ENCODE results near the gene CLRN2. TPM values are rescaled to one million over a fixed set of nuclear protein-coding genes. Genes with fewer than 3 reads are reported as not detected.

The CLRN2 gene
- total RNA-seq, 3 donors from 2014 or later (not counting 1 experiment from before 2014, with no cell fraction given): not detected

- TF ChIP-seq, protein P1, sequence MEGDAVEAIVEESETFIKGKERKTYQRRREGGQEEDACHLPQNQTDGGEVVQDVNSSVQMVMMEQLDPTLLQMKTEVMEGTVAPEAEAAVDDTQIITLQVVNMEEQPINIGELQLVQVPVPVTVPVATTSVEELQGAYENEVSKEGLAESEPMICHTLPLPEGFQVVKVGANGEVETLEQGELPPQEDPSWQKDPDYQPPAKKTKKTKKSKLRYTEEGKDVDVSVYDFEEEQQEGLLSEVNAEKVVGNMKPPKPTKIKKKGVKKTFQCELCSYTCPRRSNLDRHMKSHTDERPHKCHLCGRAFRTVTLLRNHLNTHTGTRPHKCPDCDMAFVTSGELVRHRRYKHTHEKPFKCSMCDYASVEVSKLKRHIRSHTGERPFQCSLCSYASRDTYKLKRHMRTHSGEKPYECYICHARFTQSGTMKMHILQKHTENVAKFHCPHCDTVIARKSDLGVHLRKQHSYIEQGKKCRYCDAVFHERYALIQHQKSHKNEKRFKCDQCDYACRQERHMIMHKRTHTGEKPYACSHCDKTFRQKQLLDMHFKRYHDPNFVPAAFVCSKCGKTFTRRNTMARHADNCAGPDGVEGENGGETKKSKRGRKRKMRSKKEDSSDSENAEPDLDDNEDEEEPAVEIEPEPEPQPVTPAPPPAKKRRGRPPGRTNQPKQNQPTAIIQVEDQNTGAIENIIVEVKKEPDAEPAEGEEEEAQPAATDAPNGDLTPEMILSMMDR (IDR thresholded peaks at IDR 0.05): no peak
- no peaks in the 10 kb centered on the region for H3K4me1 Mint-ChIP-seq
- no peak for ATAC-seq
- Histone ChIP-seq H3K4me1 (ENCODE audit: control insufficient read depth, insufficient read depth, low read length) (no peaks in the 10 kb centered on the region), H3K27ac (ENCODE audit: low read length) (no peak overlapping the region), H3K27me3 (ENCODE audit: control insufficient read depth, insufficient read depth, low read length) (no peaks in the 10 kb centered on the region), H3K4me3 (ENCODE audit: low read length) (no peak overlapping the region), H3K9me3 (ENCODE audit: control insufficient read depth, insufficient read depth, low read length) (no peaks in the 10 kb centered on the region), H3K36me3 (ENCODE audit: control insufficient read depth, insufficient read depth, low read length) (no peaks in the 10 kb centered on the region)
- intact Hi-C loops (cut with micrococcal nuclease): no loop called here
- DNase-seq: no peak
- no peak overlapping the region for H3K27ac Mint-ChIP-seq
- WGBS (ENCODE audit: insufficient coverage): 89% methylated on average over 6 of the region's 6 CpGs
- no peaks in the 10 kb centered on the region for H3K36me3 Mint-ChIP-seq
- no peak overlapping the region for H3K4me3 Mint-ChIP-seq
- H3K9me3 Mint-ChIP-seq: no peaks in the 10 kb centered on the region
- H3K27me3 Mint-ChIP-seq (ENCODE audit: low read depth in 2 of 2): peaks cover 9 to 11% of the 10 kb centered on the region in 2 donors
Observed at GRCh38 chr4:17560065-17560673, 45.2 kb downstream of the CLRN2 start.

GRCh38 chr4:17561195-17561909, 46.4 kb downstream of the CLRN2 start:
- Histone ChIP-seq H3K36me3 (ENCODE audit: control insufficient read depth, insufficient read depth, low read length) (no peaks in the 10 kb centered on the region), H3K27me3 (ENCODE audit: control insufficient read depth, insufficient read depth, low read length) (no peaks in the 10 kb centered on the region), H3K9me3 (ENCODE audit: control insufficient read depth, insufficient read depth, low read length) (no peaks in the 10 kb centered on the region), H3K4me1 (ENCODE audit: control insufficient read depth, insufficient read depth, low read length) (no peaks in the 10 kb centered on the region), H3K4me3 (ENCODE audit: low read length) (no peak overlapping the region), H3K27ac (ENCODE audit: low read length) (no peak overlapping the region)
- TF ChIP-seq, protein P1 (IDR thresholded peaks at IDR 0.05): no peak
- intact Hi-C loops (cut with micrococcal nuclease): no loop called here
- Mint-ChIP-seq H3K9me3 (no peaks in the 10 kb centered on the region), H3K4me3 (no peak overlapping the region), H3K27ac (no peak overlapping the region), H3K27me3 (ENCODE audit: low read depth in 2 of 2) (peaks cover 0 to 4% of the 10 kb centered on the region in 2 donors), H3K4me1 (no peaks in the 10 kb centered on the region), H3K36me3 (no peaks in the 10 kb centered on the region)
- ATAC-seq (no peak), DNase-seq (no peak)
- 91% methylated on average over 8 of the region's 8 CpGs for WGBS (ENCODE audit: insufficient coverage)

GRCh38 chr4:17562157-17562556, 47.2 kb downstream of the CLRN2 start:
- Histone ChIP-seq H3K27ac (ENCODE audit: low read length) (no peak overlapping the region), H3K4me1 (ENCODE audit: control insufficient read depth, insufficient read depth, low read length) (no peaks in the 10 kb centered on the region), H3K4me3 (ENCODE audit: low read length) (no peak overlapping the region), H3K36me3 (ENCODE audit: control insufficient read depth, insufficient read depth, low read length) (no peaks in the 10 kb centered on the region), H3K27me3 (ENCODE audit: control insufficient read depth, insufficient read depth, low read length) (no peaks in the 10 kb centered on the region), H3K9me3 (ENCODE audit: control insufficient read depth, insufficient read depth, low read length) (no peaks in the 10 kb centered on the region)
- DNase-seq (no peak), ATAC-seq (no peak)
- Mint-ChIP-seq H3K27me3 (ENCODE audit: low read depth in 2 of 2) (no peaks in the 10 kb centered on the region), H3K27ac (no peak overlapping the region), H3K4me3 (no peak overlapping the region), H3K9me3 (no peaks in the 10 kb centered on the region), H3K36me3 (no peaks in the 10 kb centered on the region), H3K4me1 (no peaks in the 10 kb centered on the region)
- TF ChIP-seq, protein P1 (IDR thresholded peaks at IDR 0.05): no peak
- WGBS (ENCODE audit: insufficient coverage): 73% methylated on average over 1 of the region's 1 CpG
- intact Hi-C loops (cut with micrococcal nuclease): no loop called here
